GM12872 (cell line): ENCODE measurements around the gene JDP2.

ENCODE experiments used
- TF ChIP-seq, protein P1 (sequence below): IDR thresholded peaks from 3 replicates; pipeline ENCODE4 v1.5.1; 2011; ENCODE audit warnings: low read depth, mild to moderate bottlenecking, low read length, moderate library complexity; ENCODE audit not compliant: insufficient read depth

JDP2 gene

DNA sequence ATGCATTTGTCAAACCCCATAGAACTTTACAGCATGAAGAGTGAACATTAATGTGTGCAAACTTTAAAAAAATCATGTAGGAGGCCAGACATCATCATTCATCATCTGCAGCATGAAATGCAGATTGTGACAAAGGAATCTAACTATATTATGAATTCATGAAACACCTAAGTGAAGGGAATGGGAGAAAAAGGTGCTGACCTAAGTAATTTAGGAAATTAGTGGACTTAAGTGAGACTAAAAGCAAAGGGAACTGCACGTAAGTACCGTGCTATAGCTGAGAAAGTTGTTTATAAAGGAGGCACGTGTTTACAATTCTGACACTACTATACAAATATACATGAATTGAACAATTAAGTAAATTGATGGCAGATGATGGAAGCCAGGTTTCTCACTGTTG, 37.6 kb upstream of the JDP2 start:
- TF ChIP-seq, protein P1, sequence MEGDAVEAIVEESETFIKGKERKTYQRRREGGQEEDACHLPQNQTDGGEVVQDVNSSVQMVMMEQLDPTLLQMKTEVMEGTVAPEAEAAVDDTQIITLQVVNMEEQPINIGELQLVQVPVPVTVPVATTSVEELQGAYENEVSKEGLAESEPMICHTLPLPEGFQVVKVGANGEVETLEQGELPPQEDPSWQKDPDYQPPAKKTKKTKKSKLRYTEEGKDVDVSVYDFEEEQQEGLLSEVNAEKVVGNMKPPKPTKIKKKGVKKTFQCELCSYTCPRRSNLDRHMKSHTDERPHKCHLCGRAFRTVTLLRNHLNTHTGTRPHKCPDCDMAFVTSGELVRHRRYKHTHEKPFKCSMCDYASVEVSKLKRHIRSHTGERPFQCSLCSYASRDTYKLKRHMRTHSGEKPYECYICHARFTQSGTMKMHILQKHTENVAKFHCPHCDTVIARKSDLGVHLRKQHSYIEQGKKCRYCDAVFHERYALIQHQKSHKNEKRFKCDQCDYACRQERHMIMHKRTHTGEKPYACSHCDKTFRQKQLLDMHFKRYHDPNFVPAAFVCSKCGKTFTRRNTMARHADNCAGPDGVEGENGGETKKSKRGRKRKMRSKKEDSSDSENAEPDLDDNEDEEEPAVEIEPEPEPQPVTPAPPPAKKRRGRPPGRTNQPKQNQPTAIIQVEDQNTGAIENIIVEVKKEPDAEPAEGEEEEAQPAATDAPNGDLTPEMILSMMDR: no peak

DNA sequence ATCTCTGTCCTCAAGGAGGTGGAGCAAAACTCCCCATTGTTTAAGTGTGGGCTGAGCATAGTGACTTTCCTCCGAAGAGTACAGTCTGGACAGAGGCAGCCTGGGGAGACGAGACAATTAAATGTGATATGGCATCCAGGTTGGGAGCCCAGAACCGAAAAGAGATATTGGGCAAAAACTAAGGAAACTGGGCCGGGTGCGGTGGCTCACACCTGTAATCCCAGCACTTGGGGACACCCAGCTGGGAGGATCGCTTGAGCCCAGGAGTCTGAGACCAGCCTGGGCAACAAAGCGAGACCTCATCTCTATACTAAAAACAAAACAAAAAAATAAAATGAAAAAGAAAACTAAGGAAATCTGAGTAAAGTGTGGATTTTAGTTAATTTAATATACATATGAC, 35.9 kb upstream of the JDP2 start:
- TF ChIP-seq, protein P1: no peak

DNA sequence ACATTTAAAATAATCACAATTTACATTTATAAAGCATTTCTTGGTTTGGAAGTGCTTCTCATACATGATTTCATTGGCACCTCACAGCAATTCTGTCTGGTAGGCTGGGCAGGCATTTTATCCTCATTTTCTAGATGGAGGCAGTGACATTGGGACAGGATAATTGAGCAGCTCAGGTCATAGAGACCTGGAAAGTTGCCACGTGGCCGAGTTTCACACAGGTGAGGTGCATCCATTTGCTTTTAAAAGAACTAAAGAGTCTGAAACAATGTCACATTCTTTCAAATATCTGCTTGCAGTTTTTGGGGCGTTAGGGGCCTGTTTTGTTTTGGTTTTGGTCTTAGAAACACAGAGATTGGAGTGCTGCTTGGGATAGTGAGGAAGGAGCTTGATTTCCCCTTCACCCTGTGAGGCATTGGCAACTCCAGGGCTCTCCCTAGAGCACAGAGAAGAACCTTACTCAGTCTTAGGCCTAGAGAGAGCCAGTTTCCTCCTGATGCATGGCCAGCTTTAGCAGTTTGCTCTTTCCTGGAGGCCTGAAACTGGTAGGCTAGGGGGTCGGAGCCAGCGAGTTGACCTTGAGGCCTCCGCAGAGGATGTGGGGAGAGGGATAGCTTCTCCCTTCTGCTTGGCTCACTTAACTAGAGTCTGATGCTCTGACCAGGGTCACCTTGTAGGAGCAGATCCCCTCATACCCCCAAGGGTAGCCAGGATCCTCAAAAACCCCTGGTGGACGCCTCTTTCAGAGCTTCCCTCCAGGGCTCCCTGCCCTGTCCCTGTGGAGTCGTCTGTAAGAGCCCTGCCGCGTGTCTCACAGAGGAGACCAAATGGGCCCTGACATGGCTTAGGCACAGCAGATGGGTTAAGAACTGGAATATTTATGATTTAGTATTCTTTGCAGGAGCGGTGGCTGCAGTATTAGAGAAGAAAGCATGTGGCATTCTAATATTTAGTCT, 34.9 kb upstream of the JDP2 start:
- TF ChIP-seq, protein P1: no peak

DNA sequence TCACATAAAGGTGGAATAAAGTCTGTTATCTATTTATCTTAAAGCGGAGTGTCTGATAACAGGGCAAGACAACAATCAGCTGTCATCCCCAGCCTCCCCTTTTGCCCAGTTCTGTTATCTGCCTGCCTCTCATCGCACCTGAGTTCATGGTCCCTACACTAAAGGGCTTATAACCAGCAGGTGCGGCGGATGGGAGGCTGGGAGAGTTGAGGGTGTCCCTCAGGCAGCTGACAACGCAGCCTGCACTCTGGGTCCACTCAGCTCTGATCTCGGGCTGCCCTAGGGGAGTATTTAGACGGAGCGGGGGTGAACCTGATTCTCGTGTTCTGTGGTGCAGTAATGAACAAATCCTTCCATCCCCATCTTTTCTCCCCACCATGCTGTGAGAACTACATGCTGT, 34.0 kb upstream of the JDP2 start:
- TF ChIP-seq, protein P1: no peak

DNA sequence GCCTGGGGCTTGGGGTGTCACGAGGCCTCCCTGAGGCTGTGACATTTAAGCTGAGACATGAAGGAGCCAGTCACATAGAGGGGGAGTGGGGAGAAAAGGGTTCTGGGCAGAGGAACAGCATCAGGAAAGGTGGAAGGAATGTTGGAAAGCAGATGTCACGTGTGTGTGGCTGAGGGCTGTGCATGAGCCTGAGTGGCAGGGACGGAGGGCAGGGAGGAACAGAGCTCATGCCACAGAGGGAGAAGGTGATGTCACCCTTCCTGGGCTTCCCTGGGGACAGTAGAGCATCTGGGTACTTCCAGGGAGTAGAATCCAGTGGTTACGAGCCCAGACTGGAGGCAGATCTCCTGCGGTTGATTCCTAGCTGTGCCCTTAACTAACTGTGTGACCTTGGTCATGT, 32.0 kb upstream of the JDP2 start:
- TF ChIP-seq, protein P1: no peak

DNA sequence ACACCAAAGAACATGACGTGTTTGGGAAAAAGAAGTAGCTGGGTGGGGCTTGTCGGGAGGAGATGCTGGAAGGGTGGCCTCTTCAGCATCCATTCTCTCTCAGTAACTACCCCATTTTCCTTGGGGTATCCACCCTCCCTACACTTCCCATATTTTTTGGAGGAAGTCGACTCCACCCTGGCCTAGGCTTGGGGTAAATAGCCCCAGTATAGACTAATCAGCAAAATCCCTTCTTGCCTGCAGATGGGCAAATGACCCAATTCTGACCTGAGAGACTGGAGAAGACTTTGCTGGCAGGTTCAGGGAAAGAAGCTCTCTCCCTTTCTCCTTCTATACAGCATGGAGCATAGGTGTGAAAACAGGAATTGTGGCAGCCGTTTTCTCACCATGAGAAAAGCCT, 28.5 kb upstream of the JDP2 start:
- TF ChIP-seq, protein P1: no peak

DNA sequence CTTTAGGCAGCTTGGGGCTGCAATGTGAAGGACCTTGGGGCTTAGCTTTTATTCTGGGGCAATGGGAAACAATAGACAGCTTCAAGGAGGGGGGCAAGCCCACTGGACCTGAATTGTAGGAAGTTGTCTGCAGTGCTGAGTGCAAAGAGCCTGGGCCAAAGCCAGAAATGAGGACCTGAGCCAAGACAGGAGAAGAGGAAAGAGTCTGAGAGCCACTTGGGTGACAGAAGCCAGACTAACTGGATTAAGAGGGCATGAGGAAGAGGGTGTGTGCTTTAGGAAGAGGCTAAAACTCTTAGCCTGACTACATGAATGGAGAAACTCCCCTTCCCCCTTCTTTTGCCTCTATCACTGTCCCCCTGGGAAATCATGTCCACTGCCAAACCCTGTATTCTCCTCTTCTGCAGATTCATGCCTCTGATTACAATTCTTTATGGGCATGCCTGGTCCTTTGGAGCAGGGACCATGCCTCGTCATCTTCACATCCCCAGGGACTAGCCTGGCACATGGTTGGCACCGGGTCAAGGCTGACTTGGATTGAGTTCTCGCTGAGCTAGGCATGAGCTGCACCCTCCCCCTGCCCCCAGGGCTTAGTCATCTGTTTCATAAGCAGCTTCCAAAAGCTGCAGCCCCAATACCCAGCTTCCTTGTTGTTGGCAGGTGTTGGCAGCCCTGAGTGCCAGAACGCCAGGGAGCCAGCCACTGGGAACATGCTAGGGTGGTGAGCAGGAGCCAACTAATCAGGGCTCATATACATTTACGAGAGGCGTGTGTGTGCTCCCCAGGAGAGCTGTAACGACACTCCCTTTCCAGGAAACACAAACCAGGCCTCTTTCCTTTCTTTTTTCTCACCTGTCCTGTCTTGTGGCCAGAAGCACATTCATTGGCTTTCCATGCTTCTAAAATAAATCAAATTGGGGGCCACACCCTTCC, 27.7 kb upstream of the JDP2 start:
- TF ChIP-seq, protein P1: no peak
